WTC11 (cell line): Measurements from ENCODE around the gene IGSF6. TPM values are rescaled to one million over a fixed set of nuclear protein-coding genes. Genes with fewer than 3 reads are reported as not detected.
"Not testable (repeated sequence)": the region's sequence is repeated elsewhere in the genome, so short reads cannot be mapped to it uniquely, and the experiment has no call there.

Source experiments
- ATAC-seq: fragments of 200-7000 bp; cut with Tn5 transposase; 2 replicates; pipeline ENCODE4 v1.10.0; 2021; ENCODE audit warnings: mild to moderate bottlenecking, moderate library complexity
- CTCF ChIA-PET: fragments of 300-600 bp; sonication (Branson Sonifier 250); formaldehyde crosslinking; loops from one replicate; lab custom pipeline; 2021; ENCODE audit warnings: antibody characterized with exemption; lab: Charles Lee
- POLR2A ChIA-PET: fragments of 350-600 bp; sonication (Branson Sonifier 250); formaldehyde crosslinking; loops from one replicate; lab custom pipeline; 2021; ENCODE audit warnings: antibody characterized with exemption; lab: Charles Lee
- DNase-seq: peaks from one replicate; pipeline ENCODE4 v3.0.0; 2021; ENCODE audit warnings: low spot score
- H3K27ac Mint-ChIP-seq: 2 replicates; pipeline ENCODE4 v1.8.0; 2021; ENCODE audit warnings: mixed read lengths
- H3K27me3 Mint-ChIP-seq: 2 replicates; pipeline ENCODE4 v1.8.0; 2021; ENCODE audit warnings: low read depth, mild to moderate bottlenecking, moderate library complexity, mixed read lengths
- H3K36me3 Mint-ChIP-seq: 2 replicates; pipeline ENCODE4 v1.8.0; 2021; ENCODE audit warnings: mixed read lengths
- H3K4me1 Mint-ChIP-seq: 2 replicates; pipeline ENCODE4 v1.8.0; 2022; ENCODE audit warnings: mixed read lengths
- H3K4me3 Mint-ChIP-seq: 2 replicates; pipeline ENCODE4 v1.8.0; 2021; ENCODE audit warnings: mild to moderate bottlenecking, moderate library complexity, mixed read lengths
- H3K9me3 Mint-ChIP-seq: 2 replicates; pipeline ENCODE4 v1.8.0; 2021; ENCODE audit warnings: mixed read lengths
- ATF2 ChIP-seq: sonication (generic); formaldehyde crosslinking; IDR thresholded peaks from 2 replicates; pipeline ENCODE4 v1.8.1; 2022; ENCODE audit warnings: low read depth, missing genetic modification reagents, borderline replicate concordance
- ATF3 ChIP-seq: sonication (generic); formaldehyde crosslinking; conservative IDR thresholded peaks from 2 replicates; pipeline ENCODE4 v1.8.1; 2022; ENCODE audit warnings: mild to moderate bottlenecking, missing genetic modification reagents
- CREM ChIP-seq: sonication (generic); formaldehyde crosslinking; IDR thresholded peaks from 2 replicates; pipeline ENCODE4 v1.8.1; 2022; ENCODE audit warnings: mild to moderate bottlenecking, missing genetic modification reagents, moderate library complexity
- ELF4 ChIP-seq: sonication (generic); formaldehyde crosslinking; IDR thresholded peaks from 2 replicates; pipeline ENCODE4 v1.8.1; 2022; ENCODE audit warnings: low read depth, mild to moderate bottlenecking, moderate library complexity, missing genetic modification reagents
- FOXP4 ChIP-seq: sonication (generic); formaldehyde crosslinking; IDR thresholded peaks from 2 replicates; pipeline ENCODE4 v1.8.0; 2022; ENCODE audit warnings: mild to moderate bottlenecking, missing genetic modification reagents
- GABPB1 ChIP-seq: sonication (generic); formaldehyde crosslinking; IDR thresholded peaks from 2 replicates; pipeline ENCODE4 v1.8.1; 2023; ENCODE audit warnings: mild to moderate bottlenecking, missing genetic modification reagents
- MAX ChIP-seq: sonication (generic); formaldehyde crosslinking; IDR thresholded peaks from 2 replicates; pipeline ENCODE4 v1.8.0; 2022; ENCODE audit warnings: mild to moderate bottlenecking, missing genetic modification reagents
- PRDM15 ChIP-seq: sonication (generic); formaldehyde crosslinking; IDR thresholded peaks from 2 replicates; pipeline ENCODE4 v1.8.0; 2022; ENCODE audit warnings: missing genetic modification reagents
- RELA ChIP-seq: sonication (generic); formaldehyde crosslinking; IDR thresholded peaks from 2 replicates; pipeline ENCODE4 v1.8.1; 2022; ENCODE audit warnings: missing genetic modification reagents, mild to moderate bottlenecking, borderline replicate concordance
- TCF7 ChIP-seq: sonication (generic); formaldehyde crosslinking; IDR thresholded peaks from 2 replicates; pipeline ENCODE4 v1.8.0; 2022; ENCODE audit warnings: mild to moderate bottlenecking, low read depth, missing genetic modification reagents, moderate library complexity
- USF1 ChIP-seq: sonication (generic); formaldehyde crosslinking; IDR thresholded peaks from 2 replicates; pipeline ENCODE4 v1.8.0; 2022; ENCODE audit warnings: mild to moderate bottlenecking, missing genetic modification reagents
- ZMAT4 ChIP-seq: fragments of 250-450 bp; sonication (Bioruptor Pico); IDR thresholded peaks from 2 replicates; pipeline ENCODE4 v1.9.0; 2021; ENCODE audit warnings: mild to moderate bottlenecking
- ZNF219 ChIP-seq: sonication (generic); formaldehyde crosslinking; IDR thresholded peaks from 2 replicates; pipeline ENCODE4 v1.8.0; 2023; ENCODE audit warnings: missing genetic modification reagents, mild to moderate bottlenecking, borderline replicate concordance
- total RNA-seq: library from RNA; stranded (reverse); gene quantifications from 3 replicates; pipeline ENCODE4 v1.2.3, GENCODE V29; 2021

Gene IGSF6
- total RNA-seq, 1 experiment from 2014 or later, result not detected

GRCh38 chr16:21631951-21632575 lies 20.3 kb downstream of the IGSF6 start:
- H3K27ac Mint-ChIP-seq, POLR2A ChIA-PET, ATAC-seq, CTCF ChIA-PET, H3K27me3 Mint-ChIP-seq, H3K4me3 Mint-ChIP-seq, DNase-seq: not testable (repeated sequence)
- TF ChIP-seq GABPB1 (CRISPR knock-in tag), result peak; percentile 44; the same call in 1 of the 2 replicates
- peaks cover 36% of the 10 kb centered on the region for H3K36me3 Mint-ChIP-seq
- H3K9me3 Mint-ChIP-seq, result peaks cover 21% of the 10 kb centered on the region
- H3K4me1 Mint-ChIP-seq, result peaks cover 26% of the 10 kb centered on the region

GRCh38 chr16:21631376-21631775 lies 21.0 kb downstream of the IGSF6 start:
- H3K4me3 Mint-ChIP-seq, H3K27me3 Mint-ChIP-seq, ATAC-seq: not testable (repeated sequence)

GRCh38 chr16:21630866-21631265 lies 21.5 kb downstream of the IGSF6 start:
- H3K9me3 Mint-ChIP-seq, result peaks cover 22% of the 10 kb centered on the region
- POLR2A ChIA-PET, H3K27ac Mint-ChIP-seq, H3K4me3 Mint-ChIP-seq, DNase-seq, CTCF ChIA-PET, H3K27me3 Mint-ChIP-seq, ATAC-seq: not testable (repeated sequence)
- peaks cover 48% of the 10 kb centered on the region for H3K36me3 Mint-ChIP-seq
- H3K4me1 Mint-ChIP-seq, result peaks cover 25% of the 10 kb centered on the region

More at GRCh38 chr16:21631376-21631775, 21.0 kb downstream of the IGSF6 start:
- H3K9me3 Mint-ChIP-seq, result peaks cover 22% of the 10 kb centered on the region
- POLR2A ChIA-PET, CTCF ChIA-PET, DNase-seq, H3K27ac Mint-ChIP-seq: not testable (repeated sequence)
- peaks cover 43% of the 10 kb centered on the region for H3K36me3 Mint-ChIP-seq
- peaks cover 28% of the 10 kb centered on the region for H3K4me1 Mint-ChIP-seq

GRCh38 chr16:21629616-21630539 lies 22.5 kb downstream of the IGSF6 start:
- peaks cover 22% of the 10 kb centered on the region for H3K9me3 Mint-ChIP-seq
- H3K4me3 Mint-ChIP-seq, CTCF ChIA-PET, DNase-seq, H3K27me3 Mint-ChIP-seq, H3K27ac Mint-ChIP-seq, ATAC-seq: not testable (repeated sequence)
- H3K4me1 Mint-ChIP-seq, result peaks cover 16% of the 10 kb centered on the region
- H3K36me3 Mint-ChIP-seq, result peaks cover 56% of the 10 kb centered on the region
- POLR2A ChIA-PET, result interaction anchor here (0.5 kb wide), 1 partner anchor 524 kb away, joined by 9 read pairs; no protein-coding TSS in a partner anchor

GRCh38 chr16:21628772-21629171 lies 23.6 kb downstream of the IGSF6 start:
- H3K4me1 Mint-ChIP-seq, result peaks cover 8% of the 10 kb centered on the region
- H3K36me3 Mint-ChIP-seq, result peaks cover 61% of the 10 kb centered on the region
- peaks cover 22% of the 10 kb centered on the region for H3K9me3 Mint-ChIP-seq
- POLR2A ChIA-PET, result no interaction called here
- H3K27me3 Mint-ChIP-seq, result no peaks in the 10 kb centered on the region
- DNase-seq (no peak), ATAC-seq (no peak)
- H3K4me3 Mint-ChIP-seq, result no peak overlapping the region
- H3K27ac Mint-ChIP-seq, result no peak overlapping the region
- CTCF ChIA-PET, result no interaction called here
- no peak for TF ChIP-seq ZNF219 (CRISPR knock-in tag)
- TF ChIP-seq ATF3, result no peak
- no peak for TF ChIP-seq TCF7
- no peak for TF ChIP-seq ATF2 (CRISPR knock-in tag)
- TF ChIP-seq USF1 (CRISPR knock-in tag), result no peak
- TF ChIP-seq CREM (CRISPR knock-in tag), result no peak
- no peak for TF ChIP-seq ELF4 (CRISPR knock-in tag)
- TF ChIP-seq FOXP4, result no peak
- no peak for TF ChIP-seq RELA (CRISPR knock-in tag)
- no peak for TF ChIP-seq ZMAT4 (CRISPR knock-in tag)
- TF ChIP-seq PRDM15 (CRISPR knock-in tag), result no peak
- TF ChIP-seq MAX, result no peak
